Measurements from ENCODE around the gene APOA4. TPM values are rescaled to one million over a fixed set of nuclear protein-coding genes. Genes with fewer than 3 reads are reported as not detected.

The APOA4 gene
- total and polyA plus RNA-seq, 2 of the 13 experiments (the other 11 are each of a cell fraction or from before 2014, with no cell fraction given), result 3.8 to 7.2 TPM

GRCh38 chr11:116832350-116833290 is 9.5 kb upstream of the APOA4 start (continued):
- TF ChIP-seq CENPBD1 (CRISPR knock-in tag; IDR thresholded peaks at IDR 0.05; ENCODE audit: borderline replicate concordance, low read depth) (no peak), STAT6 (CRISPR knock-in tag; IDR thresholded peaks at IDR 0.05; ENCODE audit: borderline replicate concordance) (peak; percentile 95), ELF1 (CRISPR knock-in tag; IDR thresholded peaks at IDR 0.05) (peak; percentile 69), HOMEZ (CRISPR knock-in tag; IDR thresholded peaks at IDR 0.05; ENCODE audit: low read depth) (peak; percentile 78; the same call in 1 of the 2 replicates), CSRNP2 (CRISPR knock-in tag; conservative IDR thresholded peaks at IDR 0.05; ENCODE audit: low read depth) (no peak), SKIL (CRISPR knock-in tag; IDR thresholded peaks at IDR 0.05; ENCODE audit: borderline replicate concordance) (peak; percentile 97), SP140L (CRISPR knock-in tag; IDR thresholded peaks at IDR 0.05; ENCODE audit: borderline replicate concordance) (peak; percentile 87; the same call in 1 of the 2 replicates), MXD4 (CRISPR knock-in tag; IDR thresholded peaks at IDR 0.05) (peak; percentile 74; the same call in 1 of the 2 replicates), ZNF646 (CRISPR knock-in tag; IDR thresholded peaks at IDR 0.05) (no peak), SALL2 (CRISPR knock-in tag; IDR thresholded peaks at IDR 0.05) (peak; percentile 74; the same call in 1 of the 2 replicates), ZFP1 (CRISPR knock-in tag; IDR thresholded peaks at IDR 0.05) (0 out of 2 replicates have a peak, but pooled peaks have one; percentile 77)

Measured in HepG2 (cell line).